ENCODE results near the gene GIGYF2.
"Not testable (repeated sequence)": the region's sequence is repeated elsewhere in the genome, so short reads cannot be mapped to it uniquely, and the experiment has no call there.

GIGYF2 gene

DNA sequence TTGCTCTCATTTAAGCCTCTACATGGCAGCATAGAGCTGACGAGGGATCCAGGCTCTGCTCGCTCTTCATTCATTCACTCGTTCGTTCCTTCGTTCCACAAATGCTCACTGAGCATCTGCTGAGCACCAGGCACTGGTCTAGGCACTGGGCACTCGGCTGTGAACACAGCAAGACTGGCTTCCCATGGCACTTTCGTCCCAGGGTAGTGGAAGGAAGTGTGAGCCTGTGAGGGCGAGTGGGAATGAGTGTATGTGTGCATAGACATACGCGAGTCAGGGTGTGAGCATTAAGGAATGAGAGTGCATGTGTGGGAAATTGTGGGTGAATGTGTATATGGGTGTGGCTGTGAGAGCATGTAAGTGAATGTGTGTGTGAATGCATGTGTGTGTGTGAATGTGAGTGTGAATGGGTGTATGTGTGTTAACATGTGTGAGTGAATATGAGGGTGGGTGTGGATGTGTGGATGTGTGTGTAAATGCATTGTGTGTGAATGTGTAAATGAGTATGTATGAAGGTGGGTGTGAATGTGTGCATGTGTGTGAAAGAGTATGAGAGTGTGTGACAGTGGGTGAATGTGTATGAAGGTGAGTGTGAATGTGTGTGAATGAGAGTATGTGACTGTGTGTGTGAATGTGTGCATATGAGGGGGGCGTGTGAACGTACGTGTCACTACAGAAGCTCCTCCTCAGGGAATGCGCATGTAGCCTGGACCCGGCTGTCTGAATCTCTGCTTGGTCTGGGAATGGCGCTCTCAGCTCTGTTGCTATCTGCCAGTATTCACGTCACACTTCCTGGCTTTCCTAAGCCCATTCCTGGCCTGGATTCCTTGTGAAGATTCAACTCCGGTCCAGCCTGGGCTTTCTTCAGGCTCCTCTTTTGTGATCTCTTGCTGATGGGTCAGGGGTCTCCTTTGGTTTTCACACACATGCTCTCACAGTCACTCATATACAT lies 201.7 kb downstream of the GIGYF2 start:
- no peak for FAIRE-seq

DNA sequence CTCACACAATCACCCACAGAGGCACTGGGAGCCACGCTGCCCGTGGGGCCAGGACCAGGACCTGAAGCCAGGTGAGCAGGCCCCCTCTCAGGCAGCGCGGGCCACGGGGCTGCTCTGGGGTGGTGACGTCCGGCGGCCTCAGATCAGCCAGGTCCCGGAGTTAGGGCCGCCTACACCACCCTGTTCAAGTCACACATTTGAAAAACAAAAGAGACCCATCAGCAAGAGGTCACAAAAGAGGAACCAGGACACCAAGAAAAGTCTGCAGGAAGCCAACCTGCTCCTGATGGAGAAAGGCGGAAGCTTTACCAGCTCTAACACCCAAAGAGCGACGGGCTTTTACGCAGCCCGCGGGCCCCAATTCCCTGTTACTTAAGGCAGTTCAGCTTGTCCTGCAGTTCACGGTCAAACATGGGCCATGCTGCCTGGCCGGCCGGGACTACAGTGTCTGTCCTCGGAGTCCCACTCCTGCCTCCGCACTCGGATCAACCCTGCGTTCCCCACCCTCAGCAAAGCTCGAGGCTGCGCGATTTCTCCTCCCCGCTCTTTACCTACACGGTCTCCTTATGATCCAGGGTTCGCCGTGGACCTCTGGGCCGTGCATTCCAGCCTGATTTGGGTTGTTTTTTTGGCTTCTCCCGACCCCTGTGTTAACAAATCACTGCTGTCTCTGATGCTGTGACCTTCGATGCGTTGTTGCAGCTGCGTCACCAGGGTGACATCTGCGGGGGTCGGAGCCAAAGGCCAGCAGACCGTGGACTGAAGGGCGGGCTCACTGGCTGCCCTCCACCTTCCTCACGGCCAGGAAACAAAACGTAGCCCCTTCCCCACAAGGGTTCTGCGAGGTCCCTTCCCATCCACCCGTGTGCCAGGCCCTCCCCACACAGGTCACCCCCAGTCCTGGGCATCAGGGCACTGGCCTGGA lies 203.9 kb downstream of the GIGYF2 start:
- FAIRE-seq: no peak

DNA sequence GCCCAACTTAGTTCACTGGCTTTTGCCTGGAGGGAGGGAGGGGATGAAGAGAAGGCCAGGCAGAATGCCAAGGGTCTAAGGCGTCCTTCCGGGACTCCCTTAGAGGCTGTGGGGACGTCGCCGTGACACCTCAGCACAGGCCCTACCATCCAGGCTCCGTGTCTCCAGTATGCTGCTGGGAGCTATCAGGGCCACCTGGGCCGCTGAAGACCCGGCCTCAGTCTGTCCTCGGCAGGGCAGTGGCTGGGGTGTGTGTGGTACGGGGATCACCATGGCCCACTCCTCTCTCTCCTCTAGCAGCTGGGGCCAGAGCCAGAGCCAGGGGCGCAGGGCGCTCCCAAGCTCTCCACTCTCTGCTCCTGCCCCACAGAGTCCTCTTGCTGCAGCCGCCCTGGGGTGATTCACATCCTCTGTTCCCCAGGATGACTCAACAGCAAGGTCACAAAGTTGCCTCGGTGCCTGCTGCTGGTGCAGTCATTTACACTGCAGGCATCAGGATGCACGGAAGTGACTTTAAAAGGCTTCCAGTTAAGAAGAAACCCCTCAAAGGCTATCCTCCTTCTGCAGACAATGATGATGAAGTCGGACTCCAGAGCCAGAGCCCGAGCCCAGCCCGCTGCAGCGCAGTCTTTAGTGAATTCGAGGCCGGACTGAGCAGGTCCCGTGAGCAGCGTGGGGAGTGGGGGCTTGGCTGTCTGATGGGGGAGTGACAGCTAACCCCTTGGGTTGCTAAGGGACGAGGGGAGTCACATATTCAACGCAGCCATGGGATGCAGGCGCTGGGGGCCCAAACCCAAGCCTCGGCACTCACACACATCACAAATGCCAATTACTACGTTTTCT lies 204.8 kb downstream of the GIGYF2 start:
- no peak for FAIRE-seq

DNA sequence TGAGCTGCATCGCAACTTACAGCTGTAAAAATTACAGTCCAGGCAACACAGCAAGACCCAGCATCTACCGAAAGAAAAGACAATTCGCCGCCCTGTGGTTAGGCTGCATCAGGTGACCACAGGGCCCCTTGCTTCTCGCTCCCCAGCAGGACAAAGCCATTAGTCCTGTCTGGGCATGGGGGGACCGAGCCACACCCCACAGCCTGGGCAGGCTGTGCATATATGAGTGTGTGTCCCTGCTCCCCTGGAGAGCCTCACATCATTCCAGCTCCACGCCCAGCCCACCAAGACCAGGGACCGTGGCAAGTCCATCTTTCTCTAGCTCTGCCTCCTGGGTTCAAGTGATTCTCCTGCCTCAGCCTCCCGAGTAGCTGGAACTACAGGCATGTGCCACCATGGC lies 206.9 kb downstream of the GIGYF2 start:
- FAIRE-seq: no peak

DNA sequence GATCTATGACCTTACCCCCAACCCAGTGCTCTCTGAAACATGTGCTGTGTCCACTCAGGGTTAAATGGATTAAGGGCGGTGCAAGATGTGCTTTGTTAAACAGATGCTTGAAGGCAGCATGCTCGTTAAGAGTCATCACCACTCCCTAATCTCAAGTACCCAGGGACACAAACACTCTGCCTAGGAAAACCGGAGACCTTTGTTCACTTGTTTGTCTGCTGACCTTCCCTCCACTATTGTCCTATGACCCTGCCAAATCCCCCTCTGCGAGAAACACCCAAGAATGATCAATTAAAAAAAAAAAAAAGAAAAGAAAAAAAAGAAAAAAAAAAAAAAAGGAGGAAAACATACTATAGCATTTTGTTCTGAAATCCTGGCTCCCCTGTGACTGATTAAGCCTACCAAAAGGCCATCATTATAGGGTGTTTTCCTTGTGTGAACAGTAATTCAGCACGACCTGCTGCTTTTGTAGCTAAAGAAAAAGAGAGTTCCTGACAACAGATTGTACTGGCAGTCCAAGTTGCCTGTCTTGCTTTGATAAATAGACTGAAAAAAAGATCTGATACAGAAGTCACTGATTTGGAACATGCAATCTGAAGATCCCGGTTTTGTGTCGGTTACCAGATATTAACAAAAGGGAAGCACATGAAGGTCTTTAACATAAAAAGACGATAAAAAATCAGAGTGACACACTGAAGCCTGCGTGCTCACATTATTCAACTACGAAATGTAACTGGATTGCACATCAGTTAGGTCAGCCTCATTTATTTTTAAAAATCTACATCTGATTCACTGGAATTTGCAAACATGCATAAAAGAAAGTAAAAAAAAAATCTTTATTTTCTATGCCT lies 210.0 kb downstream of the GIGYF2 start:
- FAIRE-seq: not testable (repeated sequence)

GRCh38 chr2:232907718-232908085 lies 210.6 kb downstream of the GIGYF2 start:
- not testable (repeated sequence) for FAIRE-seq

DNA sequence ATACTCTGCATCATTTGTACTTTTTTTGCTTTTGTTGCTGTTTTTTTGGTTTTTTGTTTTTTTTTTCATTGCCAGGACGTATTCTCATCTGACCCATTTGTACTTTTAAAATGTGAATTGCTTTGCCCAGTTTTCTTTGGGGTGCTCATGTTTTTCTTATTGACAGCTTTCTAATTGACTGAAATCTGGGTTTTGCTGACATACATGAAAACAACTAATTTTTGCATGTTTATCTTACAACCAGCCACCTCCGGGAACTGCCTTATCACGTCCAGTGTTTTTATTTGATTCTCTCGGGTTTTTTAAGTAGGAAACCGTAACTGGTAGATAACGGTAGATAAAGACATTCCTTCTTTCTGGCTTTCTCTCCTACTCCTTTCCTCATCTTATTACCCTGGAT lies 211.6 kb downstream of the GIGYF2 start:
- no peak for FAIRE-seq
